WTC11 (cell line): Measurements from ENCODE around the gene TET1.
"Not testable (repeated sequence)": the region's sequence is repeated elsewhere in the genome, so short reads cannot be mapped to it uniquely, and the experiment has no call there.

Experiments used
- MYBL2 ChIP-seq: sonication (generic); formaldehyde crosslinking; IDR thresholded peaks from 2 replicates; pipeline ENCODE4 v1.8.1; 2023; ENCODE audit warnings: mild to moderate bottlenecking, moderate library complexity, missing genetic modification reagents
- NR3C1 ChIP-seq: sonication (generic); formaldehyde crosslinking; conservative IDR thresholded peaks from 2 replicates; pipeline ENCODE4 v1.8.1; 2023; ENCODE audit warnings: low read depth, mild to moderate bottlenecking, missing genetic modification reagents
- ZBTB21 ChIP-seq: sonication (generic); formaldehyde crosslinking; IDR thresholded peaks from 2 replicates; pipeline ENCODE4 v1.8.1; 2023; ENCODE audit warnings: mild to moderate bottlenecking, missing genetic modification reagents, borderline replicate concordance
- TF ChIP-seq, protein P1 (sequence below): fragments of 200-600 bp; IDR thresholded peaks from 2 replicates; pipeline ENCODE4 v1.8.0; 2022; ENCODE audit warnings: antibody characterized with exemption

GRCh38 chr10:68632271-68632560 is 72.1 kb downstream of the TET1 start:
- not testable (repeated sequence) for TF ChIP-seq NR3C1; ZBTB21; MYBL2 (CRISPR knock-in tag)
- TF ChIP-seq, protein P1, sequence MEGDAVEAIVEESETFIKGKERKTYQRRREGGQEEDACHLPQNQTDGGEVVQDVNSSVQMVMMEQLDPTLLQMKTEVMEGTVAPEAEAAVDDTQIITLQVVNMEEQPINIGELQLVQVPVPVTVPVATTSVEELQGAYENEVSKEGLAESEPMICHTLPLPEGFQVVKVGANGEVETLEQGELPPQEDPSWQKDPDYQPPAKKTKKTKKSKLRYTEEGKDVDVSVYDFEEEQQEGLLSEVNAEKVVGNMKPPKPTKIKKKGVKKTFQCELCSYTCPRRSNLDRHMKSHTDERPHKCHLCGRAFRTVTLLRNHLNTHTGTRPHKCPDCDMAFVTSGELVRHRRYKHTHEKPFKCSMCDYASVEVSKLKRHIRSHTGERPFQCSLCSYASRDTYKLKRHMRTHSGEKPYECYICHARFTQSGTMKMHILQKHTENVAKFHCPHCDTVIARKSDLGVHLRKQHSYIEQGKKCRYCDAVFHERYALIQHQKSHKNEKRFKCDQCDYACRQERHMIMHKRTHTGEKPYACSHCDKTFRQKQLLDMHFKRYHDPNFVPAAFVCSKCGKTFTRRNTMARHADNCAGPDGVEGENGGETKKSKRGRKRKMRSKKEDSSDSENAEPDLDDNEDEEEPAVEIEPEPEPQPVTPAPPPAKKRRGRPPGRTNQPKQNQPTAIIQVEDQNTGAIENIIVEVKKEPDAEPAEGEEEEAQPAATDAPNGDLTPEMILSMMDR: not testable (repeated sequence)
